ENCODE measurements around the gene CENPC.

CENPC gene

DNA sequence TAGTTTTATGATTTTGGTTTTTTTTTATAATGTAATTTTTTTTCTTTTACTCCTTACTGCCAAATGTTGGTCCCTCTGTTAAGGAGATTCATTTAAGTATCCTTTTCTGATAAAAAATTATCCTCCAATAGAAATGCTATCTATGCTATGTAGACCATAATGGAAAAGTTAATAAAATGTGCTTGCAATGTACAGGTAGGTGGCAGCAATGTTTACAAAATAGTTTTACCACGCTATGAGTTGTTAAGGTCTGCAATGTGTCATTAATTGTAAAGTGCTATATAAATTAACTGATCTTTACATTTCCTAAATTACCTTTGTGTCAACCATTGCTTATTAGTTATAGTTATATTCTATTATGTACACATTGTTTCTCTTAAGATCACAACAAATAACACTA lies 3.8 kb upstream of the CENPC start:
- H3K4me3 ChIP-seq (ENCODE audit: low read depth, low read length) = no peak overlapping the region
- DNase-seq (ENCODE audit: low read depth) = peak; percentile 49
- TF ChIP-seq MAX (IDR thresholded peaks at IDR 0.05; ENCODE audit: low read depth, low read length) = no peak
- no peak for TF ChIP-seq POLR2A (IDR thresholded peaks at IDR 0.05; ENCODE audit: extremely low read depth, insufficient read length)
- TF ChIP-seq CTCF (IDR thresholded peaks at IDR 0.05; ENCODE audit: low read depth, low read length) = no peak
- no peak for TF ChIP-seq MYC (IDR thresholded peaks at IDR 0.05; ENCODE audit: low read depth, low read length)

DNA sequence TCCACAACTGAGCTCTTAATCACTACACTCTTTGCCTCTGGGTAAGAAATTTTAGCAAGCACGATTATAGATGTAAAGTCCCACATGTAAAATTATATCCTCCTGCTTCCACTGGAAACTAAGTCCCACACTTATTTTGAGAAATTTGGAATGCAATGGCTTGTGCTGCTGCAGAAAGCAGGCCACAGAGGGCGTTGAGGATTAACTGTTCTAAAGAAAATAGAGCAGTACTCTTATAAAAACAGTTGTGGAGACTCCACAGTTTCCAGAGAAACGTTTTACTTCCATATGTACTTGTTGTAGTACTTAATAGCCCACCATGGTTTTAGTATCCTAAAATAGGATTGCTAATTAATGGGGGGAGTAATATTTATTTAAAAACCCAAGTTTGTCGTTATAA lies 1.7 kb upstream of the CENPC start:
- DNase-seq (ENCODE audit: low read depth) = no peak
- no peak for TF ChIP-seq CTCF (IDR thresholded peaks at IDR 0.05; ENCODE audit: low read depth, low read length)
- no peak overlapping the region for H3K4me3 ChIP-seq (ENCODE audit: low read depth, low read length)

DNA sequence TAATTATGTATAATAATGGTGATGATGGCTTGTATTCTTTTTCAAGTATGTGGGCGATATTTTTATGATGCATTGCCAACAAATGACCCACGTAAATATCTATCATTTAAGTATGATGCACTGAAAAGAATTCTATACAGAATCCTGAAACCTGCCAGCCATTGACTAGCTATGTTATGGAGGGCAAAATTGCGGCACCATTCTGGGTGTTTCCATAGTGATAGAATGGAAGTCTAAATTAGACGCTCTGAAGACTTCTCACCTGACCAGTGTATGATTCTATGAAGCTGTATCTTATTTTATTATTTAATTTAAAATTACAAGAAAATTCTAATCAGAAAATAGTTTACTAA lies 677 bp upstream of the CENPC start:
- H3K4me3 ChIP-seq (ENCODE audit: low read depth, low read length) = peak overlapping the region; percentile 61
- DNase-seq (ENCODE audit: low read depth) = peak; percentile 16
- TF ChIP-seq MAX (IDR thresholded peaks at IDR 0.05; ENCODE audit: low read depth, low read length) (no peak), POLR2A (IDR thresholded peaks at IDR 0.05; ENCODE audit: extremely low read depth, insufficient read length) (no peak), MYC (IDR thresholded peaks at IDR 0.05; ENCODE audit: low read depth, low read length) (no peak), CTCF (IDR thresholded peaks at IDR 0.05; ENCODE audit: low read depth, low read length) (no peak)

GRCh38 chr4:67542076-67542475 lies 3.2 kb downstream of the CENPC start:
- no peak for DNase-seq (ENCODE audit: low read depth)
- TF ChIP-seq MAX (IDR thresholded peaks at IDR 0.05; ENCODE audit: low read depth, low read length) (no peak), MYC (IDR thresholded peaks at IDR 0.05; ENCODE audit: low read depth, low read length) (no peak), CTCF (IDR thresholded peaks at IDR 0.05; ENCODE audit: low read depth, low read length) (no peak), POLR2A (IDR thresholded peaks at IDR 0.05; ENCODE audit: extremely low read depth, insufficient read length) (no peak)
- H3K4me3 ChIP-seq (ENCODE audit: low read depth, low read length) = peak overlapping the region; percentile 21

- no peak overlapping the region for H3K4me3 ChIP-seq (ENCODE audit: low read depth, low read length)
- no peak for TF ChIP-seq MAX (IDR thresholded peaks at IDR 0.05; ENCODE audit: low read depth, low read length)
- TF ChIP-seq CTCF (IDR thresholded peaks at IDR 0.05; ENCODE audit: low read depth, low read length) = no peak
- TF ChIP-seq POLR2A (IDR thresholded peaks at IDR 0.05; ENCODE audit: extremely low read depth, insufficient read length) = no peak
- TF ChIP-seq MYC (IDR thresholded peaks at IDR 0.05; ENCODE audit: low read depth, low read length) = no peak
- no peak for DNase-seq (ENCODE audit: low read depth)
These were observed 5.5 kb downstream of the CENPC start for GRCh38 chr4:67539830-67540229.

- no peak overlapping the region for H3K4me3 ChIP-seq (ENCODE audit: low read depth, low read length)
- TF ChIP-seq MYC (IDR thresholded peaks at IDR 0.05; ENCODE audit: low read depth, low read length) (no peak), CTCF (IDR thresholded peaks at IDR 0.05; ENCODE audit: low read depth, low read length) (no peak), MAX (IDR thresholded peaks at IDR 0.05; ENCODE audit: low read depth, low read length) (no peak), POLR2A (IDR thresholded peaks at IDR 0.05; ENCODE audit: extremely low read depth, insufficient read length) (no peak)
- DNase-seq (ENCODE audit: low read depth) = no peak
These were observed 9.9 kb downstream of the CENPC start for GRCh38 chr4:67535280-67535840.

Data from NB4 (cell line).